HepG2 (cell line): ENCODE results near the gene CTXN1. TPM values are rescaled to one million over a fixed set of nuclear protein-coding genes. Genes with fewer than 3 reads are reported as not detected.

Experiments used
- IRF9 ChIP-seq: sonication (generic); formaldehyde crosslinking; IDR thresholded peaks from 2 replicates; pipeline ENCODE4 v1.8.0; 2022; ENCODE audit warnings: missing genetic modification reagents, mild to moderate bottlenecking, borderline replicate concordance
- MAF1 ChIP-seq: sonication (generic); formaldehyde crosslinking; IDR thresholded peaks from 2 replicates; pipeline ENCODE4 v1.5.0; 2020; ENCODE audit warnings: missing genetic modification reagents, borderline replicate concordance
- NFYB ChIP-seq: sonication (generic); formaldehyde crosslinking; IDR thresholded peaks from 2 replicates; pipeline ENCODE4 v1.4.0; 2020; ENCODE audit warnings: missing genetic modification reagents
- POLR2AphosphoS5 ChIP-seq: IDR thresholded peaks from 2 replicates; pipeline ENCODE4 v1.6.1; 2012; ENCODE audit warnings: low read depth, low read length
- RFXANK ChIP-seq: IDR thresholded peaks from 2 replicates; pipeline ENCODE4 v1.6.1; 2016
- SOX13 ChIP-seq, 3 experiments: fragments of 450-650 bp in 1 of 3; sonication (generic) in 1 of 3; formaldehyde crosslinking in 1 of 3; IDR thresholded peaks in 2 of 3; conservative IDR thresholded peaks in 1 of 3; 2 replicates each; pipeline versions ENCODE4 v1.5.0 to v1.6.1; 2016 to 2020; ENCODE audit warnings: antibody characterized with exemption in 1 of 3, mild to moderate bottlenecking in 1 of 3, missing compliant biosample characterization in 1 of 3, missing genetic modification reagents in 1 of 3, moderate library complexity in 1 of 3
- TFAP4 ChIP-seq: sonication (generic); IDR thresholded peaks from 2 replicates; pipeline ENCODE4 v1.6.1; 2016; ENCODE audit warnings: low read depth, borderline replicate concordance
- U2AF1 ChIP-seq: fragments of 200-400 bp; formaldehyde crosslinking; optimal IDR thresholded peaks from 2 replicates; pipeline ENCODE3; 2017; ENCODE audit warnings: mild to moderate bottlenecking, low read depth, low read length
- ZEB1 ChIP-seq: IDR thresholded peaks from 2 replicates; pipeline ENCODE4 v1.6.1; 2012; ENCODE audit warnings: mild to moderate bottlenecking, low read depth, inconsistent platforms; ENCODE audit not compliant: insufficient replicate concordance
- ZKSCAN1 ChIP-seq: fragments of 150-350 bp; IDR thresholded peaks from 2 replicates; pipeline ENCODE4 v1.6.1; 2014; ENCODE audit warnings: low read length
- ZNF382 ChIP-seq: sonication (generic); formaldehyde crosslinking; IDR thresholded peaks from 2 replicates; pipeline ENCODE4 v1.5.0; 2020; ENCODE audit warnings: missing genetic modification reagents, mild to moderate bottlenecking, borderline replicate concordance
- ZNF530 ChIP-seq: sonication (generic); formaldehyde crosslinking; IDR thresholded peaks from 2 replicates; pipeline ENCODE4 v1.5.0; 2020; ENCODE audit warnings: low read depth, mild to moderate bottlenecking, missing genetic modification reagents
- ZNF563 ChIP-seq: sonication (generic); formaldehyde crosslinking; IDR thresholded peaks from 2 replicates; pipeline ENCODE4 v1.8.0; 2022; ENCODE audit warnings: mild to moderate bottlenecking, moderate library complexity, missing genetic modification reagents
- ZNF605 ChIP-seq: sonication (generic); formaldehyde crosslinking; IDR thresholded peaks from 2 replicates; pipeline ENCODE4 v1.8.0; 2022; ENCODE audit warnings: mild to moderate bottlenecking, missing genetic modification reagents
- ZNF629 ChIP-seq: sonication (generic); formaldehyde crosslinking; conservative IDR thresholded peaks from 2 replicates; pipeline ENCODE4 v1.5.0; 2020; ENCODE audit warnings: missing genetic modification reagents
- ZNF749 ChIP-seq: sonication (generic); formaldehyde crosslinking; IDR thresholded peaks from 2 replicates; pipeline ENCODE4 v1.8.0; 2022; ENCODE audit warnings: mild to moderate bottlenecking, missing genetic modification reagents, moderate library complexity, borderline replicate concordance
- polyA plus RNA-seq, 8 experiments: library from polyadenylated mRNA; depleted of rRNA in 3 of 8; stranded (reverse) in 7 of 8; unstranded in 1 of 8; fragments of >200 nt; fragmentation: Illumina TruSeq in 4 of 8; extraction: Trizol in 4 of 8; gene quantifications; 2 replicates each; pipeline versions ENCODE4 v1.2.1 to v1.2.3, GENCODE V29; 2011 to 2016; ENCODE audit warnings: low read depth in 4 of 8, missing spikeins in 1 of 8, mixed read lengths in 1 of 8; ENCODE audit not compliant: insufficient read depth in 1 of 8
- total RNA-seq, 5 experiments: library from RNA; depleted of rRNA; stranded (reverse); fragments of >200 nt; fragmentation: Illumina TruSeq; extraction: Trizol; gene quantifications; 2 replicates each; pipeline ENCODE4 v1.2.3, GENCODE V29; 2016; ENCODE audit warnings: low read depth in 1 of 5
- TF ChIP-seq, protein P1 (sequence below): sonication (generic); formaldehyde crosslinking; IDR thresholded peaks from 2 replicates; pipeline ENCODE4 v1.5.0; 2020; ENCODE audit warnings: missing genetic modification reagents
- TF ChIP-seq, protein P2 (sequence below): IDR thresholded peaks from 2 replicates; pipeline ENCODE4 v1.6.1; 2016
- TF ChIP-seq, protein P3 (sequence below): sonication (generic); formaldehyde crosslinking; IDR thresholded peaks from 2 replicates; pipeline ENCODE4 v1.5.0; 2020; ENCODE audit warnings: missing genetic modification reagents
- TF ChIP-seq, protein P4 (sequence below), 2 experiments: IDR thresholded peaks; 2 replicates each; pipeline ENCODE4 v1.6.1; 2011 to 2012; ENCODE audit warnings: low read length in 2 of 2, borderline replicate concordance in 1 of 2, low read depth in 1 of 2, mild to moderate bottlenecking in 1 of 2, moderate library complexity in 1 of 2

The CTXN1 gene
- total and polyA plus RNA-seq, 2 of the 13 experiments (the other 11 are each of a cell fraction or from before 2014, with no cell fraction given) = 0.11 TPM; not detected in 1

DNA sequence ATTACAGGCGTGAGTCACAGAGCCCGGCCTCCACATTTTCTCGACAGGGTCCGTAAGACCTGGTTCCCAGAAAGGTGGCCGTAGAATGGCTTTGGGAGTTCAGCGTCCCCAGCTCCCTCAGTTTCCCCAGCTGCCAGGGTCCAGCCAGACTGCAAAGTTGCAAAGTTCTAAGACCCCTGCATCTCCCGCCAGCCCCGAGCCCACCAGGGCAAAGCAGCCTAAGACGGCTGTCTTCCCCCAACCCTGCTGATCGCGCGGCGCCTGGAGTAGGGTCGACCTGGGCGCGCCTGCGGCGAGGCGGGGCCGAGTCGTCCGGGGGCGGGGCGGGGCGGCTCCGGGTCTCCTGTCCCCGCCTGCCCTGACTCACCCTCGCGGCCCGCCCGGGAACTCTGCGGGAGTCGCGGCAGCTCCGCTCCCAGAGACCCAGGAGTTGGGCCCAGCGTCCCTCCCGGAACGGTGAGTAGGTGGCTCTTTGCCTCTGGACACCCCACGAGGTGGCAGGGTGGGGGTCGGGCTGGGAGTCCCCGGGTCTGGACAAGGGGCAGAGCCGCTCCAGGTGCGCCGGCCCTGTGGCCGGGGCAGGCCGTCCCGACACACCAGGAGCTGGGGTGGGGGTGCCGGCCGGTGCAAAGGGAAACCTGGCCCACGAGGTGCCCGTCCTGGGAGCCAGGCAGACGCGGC, 37.6 kb downstream of the CTXN1 start, which contains the start of gene LRRC8E (continued):
- TF ChIP-seq SOX13 (IDR thresholded peaks at IDR 0.05) = no peak
- 0 out of 4 replicates have a peak, but pooled peaks of 1 of the 2 experiments have one; percentile 20 for TF ChIP-seq SOX13 (CRISPR knock-in tag; conservative IDR thresholded peaks at IDR 0.05 in 1 of 2, IDR thresholded peaks at IDR 0.05 in 1 of 2)
- TF ChIP-seq, protein P1, sequence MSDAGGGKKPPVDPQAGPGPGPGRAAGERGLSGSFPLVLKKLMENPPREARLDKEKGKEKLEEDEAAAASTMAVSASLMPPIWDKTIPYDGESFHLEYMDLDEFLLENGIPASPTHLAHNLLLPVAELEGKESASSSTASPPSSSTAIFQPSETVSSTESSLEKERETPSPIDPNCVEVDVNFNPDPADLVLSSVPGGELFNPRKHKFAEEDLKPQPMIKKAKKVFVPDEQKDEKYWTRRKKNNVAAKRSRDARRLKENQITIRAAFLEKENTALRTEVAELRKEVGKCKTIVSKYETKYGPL = no peak
- no peak for TF ChIP-seq U2AF1
- TF ChIP-seq, protein P2, sequence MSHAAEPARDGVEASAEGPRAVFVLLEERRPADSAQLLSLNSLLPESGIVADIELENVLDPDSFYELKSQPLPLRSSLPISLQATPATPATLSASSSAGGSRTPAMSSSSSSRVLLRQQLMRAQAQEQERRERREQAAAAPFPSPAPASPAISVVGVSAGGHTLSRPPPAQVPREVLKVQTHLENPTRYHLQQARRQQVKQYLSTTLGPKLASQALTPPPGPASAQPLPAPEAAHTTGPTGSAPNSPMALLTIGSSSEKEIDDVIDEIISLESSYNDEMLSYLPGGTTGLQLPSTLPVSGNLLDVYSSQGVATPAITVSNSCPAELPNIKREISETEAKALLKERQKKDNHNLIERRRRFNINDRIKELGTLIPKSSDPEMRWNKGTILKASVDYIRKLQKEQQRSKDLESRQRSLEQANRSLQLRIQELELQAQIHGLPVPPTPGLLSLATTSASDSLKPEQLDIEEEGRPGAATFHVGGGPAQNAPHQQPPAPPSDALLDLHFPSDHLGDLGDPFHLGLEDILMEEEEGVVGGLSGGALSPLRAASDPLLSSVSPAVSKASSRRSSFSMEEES (CRISPR knock-in tag) = 0 out of 2 replicates have a peak, but pooled peaks have one; percentile 18
- TF ChIP-seq, protein P3, sequence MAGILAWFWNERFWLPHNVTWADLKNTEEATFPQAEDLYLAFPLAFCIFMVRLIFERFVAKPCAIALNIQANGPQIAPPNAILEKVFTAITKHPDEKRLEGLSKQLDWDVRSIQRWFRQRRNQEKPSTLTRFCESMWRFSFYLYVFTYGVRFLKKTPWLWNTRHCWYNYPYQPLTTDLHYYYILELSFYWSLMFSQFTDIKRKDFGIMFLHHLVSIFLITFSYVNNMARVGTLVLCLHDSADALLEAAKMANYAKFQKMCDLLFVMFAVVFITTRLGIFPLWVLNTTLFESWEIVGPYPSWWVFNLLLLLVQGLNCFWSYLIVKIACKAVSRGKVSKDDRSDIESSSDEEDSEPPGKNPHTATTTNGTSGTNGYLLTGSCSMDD (CRISPR knock-in tag) = no peak
- peak; percentile 60 for TF ChIP-seq POLR2AphosphoS5
- no peak for TF ChIP-seq ZNF629
- TF ChIP-seq ZEB1 = no peak
- no peak for TF ChIP-seq NFYB (CRISPR knock-in tag)
- TF ChIP-seq ZNF530 (CRISPR knock-in tag) = no peak
- TF ChIP-seq ZNF382 = no peak
- TF ChIP-seq IRF9 (CRISPR knock-in tag) = 0 out of 2 replicates have a peak, but pooled peaks have one; percentile 45
- TF ChIP-seq, protein P4, sequence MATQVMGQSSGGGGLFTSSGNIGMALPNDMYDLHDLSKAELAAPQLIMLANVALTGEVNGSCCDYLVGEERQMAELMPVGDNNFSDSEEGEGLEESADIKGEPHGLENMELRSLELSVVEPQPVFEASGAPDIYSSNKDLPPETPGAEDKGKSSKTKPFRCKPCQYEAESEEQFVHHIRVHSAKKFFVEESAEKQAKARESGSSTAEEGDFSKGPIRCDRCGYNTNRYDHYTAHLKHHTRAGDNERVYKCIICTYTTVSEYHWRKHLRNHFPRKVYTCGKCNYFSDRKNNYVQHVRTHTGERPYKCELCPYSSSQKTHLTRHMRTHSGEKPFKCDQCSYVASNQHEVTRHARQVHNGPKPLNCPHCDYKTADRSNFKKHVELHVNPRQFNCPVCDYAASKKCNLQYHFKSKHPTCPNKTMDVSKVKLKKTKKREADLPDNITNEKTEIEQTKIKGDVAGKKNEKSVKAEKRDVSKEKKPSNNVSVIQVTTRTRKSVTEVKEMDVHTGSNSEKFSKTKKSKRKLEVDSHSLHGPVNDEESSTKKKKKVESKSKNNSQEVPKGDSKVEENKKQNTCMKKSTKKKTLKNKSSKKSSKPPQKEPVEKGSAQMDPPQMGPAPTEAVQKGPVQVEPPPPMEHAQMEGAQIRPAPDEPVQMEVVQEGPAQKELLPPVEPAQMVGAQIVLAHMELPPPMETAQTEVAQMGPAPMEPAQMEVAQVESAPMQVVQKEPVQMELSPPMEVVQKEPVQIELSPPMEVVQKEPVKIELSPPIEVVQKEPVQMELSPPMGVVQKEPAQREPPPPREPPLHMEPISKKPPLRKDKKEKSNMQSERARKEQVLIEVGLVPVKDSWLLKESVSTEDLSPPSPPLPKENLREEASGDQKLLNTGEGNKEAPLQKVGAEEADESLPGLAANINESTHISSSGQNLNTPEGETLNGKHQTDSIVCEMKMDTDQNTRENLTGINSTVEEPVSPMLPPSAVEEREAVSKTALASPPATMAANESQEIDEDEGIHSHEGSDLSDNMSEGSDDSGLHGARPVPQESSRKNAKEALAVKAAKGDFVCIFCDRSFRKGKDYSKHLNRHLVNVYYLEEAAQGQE (IDR thresholded peaks at IDR 0.05; ENCODE audit: borderline replicate concordance in 1 of 2, low read depth in 1 of 2, low read length in 2 of 2) = no peak
- no peak for TF ChIP-seq RFXANK (CRISPR knock-in tag)
- 0 out of 2 replicates have a peak, but pooled peaks have one; percentile 15 for TF ChIP-seq ZNF749 (CRISPR knock-in tag)
- TF ChIP-seq TFAP4 = no peak
- TF ChIP-seq ZNF605 = 0 out of 2 replicates have a peak, but pooled peaks have one; percentile 21
- no peak for TF ChIP-seq ZKSCAN1
- TF ChIP-seq MAF1 (CRISPR knock-in tag) = no peak
- no peak; the same call in 1 of the 2 replicates for TF ChIP-seq ZNF563 (CRISPR knock-in tag)
